GM23248 (cell line): ENCODE results near the gene EEF1AKMT4.

Experiments
- EZH2 ChIP-seq: fragments of 200-600 bp; sonication (generic); IDR thresholded peaks from 2 replicates; pipeline ENCODE4 v1.6.1; 2018; ENCODE audit warnings: antibody characterized with exemption, mild to moderate bottlenecking; ENCODE audit not compliant: insufficient read depth, poor library complexity, severe bottlenecking
- EZH2phosphoT487 ChIP-seq: fragments of 200-600 bp; sonication (generic); IDR thresholded peaks from 2 replicates; pipeline ENCODE4 v1.6.1; 2018; ENCODE audit warnings: antibody characterized with exemption, moderate library complexity, mild to moderate bottlenecking, low read depth; ENCODE audit not compliant: insufficient read depth

DNA sequence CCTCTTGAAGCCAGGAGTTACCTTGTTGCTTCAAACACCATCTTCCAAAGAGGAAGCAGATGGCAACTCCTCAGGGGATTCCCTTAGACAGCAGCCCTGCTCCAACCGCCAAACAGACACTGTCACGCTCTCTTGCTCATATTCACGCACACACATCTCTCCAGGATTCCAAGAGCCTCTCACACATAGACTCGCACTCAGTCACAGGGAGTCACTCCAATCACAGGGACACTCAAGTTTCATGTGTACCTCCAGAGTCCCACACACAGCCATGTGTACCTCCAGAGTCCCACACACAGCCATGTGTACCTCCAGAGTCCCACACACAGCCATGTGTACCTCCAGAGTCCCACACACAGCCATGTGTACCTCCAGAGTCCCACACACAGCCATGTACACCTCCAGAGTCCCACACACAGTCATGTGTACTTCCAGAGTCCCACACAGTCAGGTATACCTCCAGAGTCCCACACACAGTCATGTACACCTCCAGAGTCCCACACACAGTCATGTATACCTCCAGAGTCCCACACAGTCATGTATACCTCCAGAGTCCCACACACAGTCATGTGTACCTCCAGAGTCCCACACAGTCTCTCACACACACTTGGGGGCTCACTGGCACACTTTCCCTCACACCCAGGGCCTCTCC is 14.0 kb upstream of the EEF1AKMT4 start:
- TF ChIP-seq EZH2 (no peak), EZH2phosphoT487 (no peak)
